ENCODE measurements around the gene NXPE3. TPM values are rescaled to one million over a fixed set of nuclear protein-coding genes. Genes with fewer than 3 reads are reported as not detected.

The NXPE3 gene
- polyA plus RNA-seq, 1 donor (not counting 4 experiments of a cell fraction or from before 2014, with no cell fraction given): 16.8 TPM

- Histone ChIP-seq H3K9me1 (ENCODE audit: control insufficient read depth, extremely low read depth, insufficient read depth, low read length) (no peaks in the 10 kb centered on the region), H3K9me3 (ENCODE audit: control insufficient read depth, low read depth, low read length) (no peaks in the 10 kb centered on the region), H3K79me2 (ENCODE audit: control insufficient read depth, insufficient read depth, low read length) (no peaks in the 10 kb centered on the region), H3K4me1 (ENCODE audit: control insufficient read depth, extremely low read depth, insufficient read depth, low read length) (peaks cover 9% of the 10 kb centered on the region), H3K4me3 (ENCODE audit: control insufficient read depth in 2 of 3, extremely low read depth in 1 of 3, insufficient read depth in 2 of 3, low read depth in 1 of 3, low read length in 3 of 3) (no peak overlapping the region), H3K27me3 (ENCODE audit: control insufficient read depth, extremely low read depth, insufficient read depth, low read length) (no peaks in the 10 kb centered on the region), H3K36me3 (ENCODE audit: control insufficient read depth in 2 of 2, extremely low read depth in 1 of 2, insufficient read depth in 2 of 2, low read length in 2 of 2) (no peaks in the 10 kb centered on the region), H3K9ac (ENCODE audit: control insufficient read depth, extremely low read depth, insufficient read depth, low read length) (no peak overlapping the region), H4K20me1 (ENCODE audit: control insufficient read depth, extremely low read depth, insufficient read depth, low read length) (no peaks in the 10 kb centered on the region), H2AFZ (ENCODE audit: control insufficient read depth, low read length) (no peak overlapping the region), H3K27ac (ENCODE audit: control insufficient read depth, insufficient read depth, low read length) (no peak overlapping the region), H3K4me2 (ENCODE audit: control insufficient read depth, extremely low read depth, insufficient read depth, low read depth, low read length) (no peak overlapping the region)
- FAIRE-seq (no peak), DNase-seq (ENCODE audit: low read depth, low spot score) (no peak)
- TF ChIP-seq CTCF (optimal IDR thresholded peaks at IDR 0.05 in 1 of 3, IDR thresholded peaks at IDR 0.05 in 1 of 3, conservative IDR thresholded peaks at IDR 0.05 in 1 of 3; ENCODE audit: extremely low read depth in 1 of 3, insufficient read depth in 2 of 3, low read length in 3 of 3): no peak
- TF ChIP-seq EZH2 (IDR thresholded peaks at IDR 0.05; ENCODE audit: low read length): no peak
- dilution Hi-C loops (cut with MboI; ENCODE audit: extremely low pct_ligation_motif_present, low sequenced_read_pairs): no loop called here
Observed at GRCh38 chr3:101821503-101821902, 42.5 kb downstream of the NXPE3 start.

DNA sequence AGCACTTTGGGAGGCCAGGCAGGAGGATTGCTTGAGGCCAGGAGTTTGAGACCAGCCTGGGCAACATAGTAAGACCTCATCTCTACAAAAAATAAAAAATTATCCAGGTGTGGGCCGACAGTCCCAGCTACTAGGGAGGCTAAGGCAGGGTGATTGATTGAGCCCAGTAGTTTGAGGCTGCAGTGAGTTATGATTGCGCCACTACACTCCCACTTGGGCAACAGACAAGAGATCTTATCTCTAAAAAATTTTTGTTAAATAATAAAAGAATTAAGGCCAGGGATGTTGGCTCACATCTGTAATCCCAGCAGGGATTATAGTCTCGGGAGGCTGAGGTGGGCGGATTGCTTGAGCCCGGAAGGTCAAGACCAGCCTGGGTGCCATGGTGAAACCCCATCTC lies 44.5 kb downstream of the NXPE3 start:
- no peak overlapping the region for H2AFZ ChIP-seq (ENCODE audit: control insufficient read depth, low read length)
- DNase-seq (ENCODE audit: low read depth, low spot score): no peak
- peaks cover 11% of the 10 kb centered on the region for H3K4me1 ChIP-seq (ENCODE audit: control insufficient read depth, extremely low read depth, insufficient read depth, low read length)
- no peak overlapping the region for H3K27ac ChIP-seq (ENCODE audit: control insufficient read depth, insufficient read depth, low read length)
- no peaks in the 10 kb centered on the region for H3K9me3 ChIP-seq (ENCODE audit: control insufficient read depth, low read depth, low read length)
- FAIRE-seq: no peak
- no peak for TF ChIP-seq EZH2 (IDR thresholded peaks at IDR 0.05; ENCODE audit: low read length)
- TF ChIP-seq CTCF (optimal IDR thresholded peaks at IDR 0.05 in 1 of 3, IDR thresholded peaks at IDR 0.05 in 1 of 3, conservative IDR thresholded peaks at IDR 0.05 in 1 of 3; ENCODE audit: extremely low read depth in 1 of 3, insufficient read depth in 2 of 3, low read length in 3 of 3): no peak
- H3K4me3 ChIP-seq (ENCODE audit: control insufficient read depth in 2 of 3, extremely low read depth in 1 of 3, insufficient read depth in 2 of 3, low read depth in 1 of 3, low read length in 3 of 3): no peak overlapping the region
- no peaks in the 10 kb centered on the region for H3K27me3 ChIP-seq (ENCODE audit: control insufficient read depth, extremely low read depth, insufficient read depth, low read length)
- no peak overlapping the region for H3K9ac ChIP-seq (ENCODE audit: control insufficient read depth, extremely low read depth, insufficient read depth, low read length)
- no peaks in the 10 kb centered on the region for H3K36me3 ChIP-seq (ENCODE audit: control insufficient read depth in 2 of 2, extremely low read depth in 1 of 2, insufficient read depth in 2 of 2, low read length in 2 of 2)
- no peak overlapping the region for H3K4me2 ChIP-seq (ENCODE audit: control insufficient read depth, extremely low read depth, insufficient read depth, low read depth, low read length)
- no peaks in the 10 kb centered on the region for H3K9me1 ChIP-seq (ENCODE audit: control insufficient read depth, extremely low read depth, insufficient read depth, low read length)
- no peaks in the 10 kb centered on the region for H3K79me2 ChIP-seq (ENCODE audit: control insufficient read depth, insufficient read depth, low read length)
- no peaks in the 10 kb centered on the region for H4K20me1 ChIP-seq (ENCODE audit: control insufficient read depth, extremely low read depth, insufficient read depth, low read length)
- dilution Hi-C loops (cut with MboI; ENCODE audit: extremely low pct_ligation_motif_present, low sequenced_read_pairs): no loop called here

Measured in keratinocyte (primary cell).